K562 (cell line): ENCODE data around the gene ADAM15. TPM values are rescaled to one million over a fixed set of nuclear protein-coding genes. Genes with fewer than 3 reads are reported as not detected.

Experiments used
- HMGN3 ChIP-seq: IDR thresholded peaks from 2 replicates; pipeline ENCODE4 v1.6.1; 2011; ENCODE audit warnings: borderline replicate concordance, low read depth, mild to moderate bottlenecking, mixed read lengths, low read length; ENCODE audit not compliant: insufficient read length; ENCODE audit errors: extremely low read depth
- HNRNPLL ChIP-seq: fragments of 200-400 bp; formaldehyde crosslinking; IDR thresholded peaks from 2 replicates; pipeline ENCODE4 v1.6.1; 2017; ENCODE audit warnings: low read length, low read depth, mild to moderate bottlenecking; ENCODE audit not compliant: poor library complexity, severe bottlenecking
- MTA1 ChIP-seq: fragments of 450-650 bp; IDR thresholded peaks from 2 replicates; pipeline ENCODE4 v1.6.1; 2017; ENCODE audit warnings: borderline replicate concordance
- NONO ChIP-seq, 2 experiments: fragments of 200-400 bp in 1 of 2; fragments of 450-650 bp in 1 of 2; formaldehyde crosslinking in 1 of 2; IDR thresholded peaks; 2 replicates each; pipeline ENCODE4 v1.6.1; 2017; ENCODE audit warnings: low read depth in 2 of 2, mild to moderate bottlenecking in 2 of 2, moderate library complexity in 2 of 2, low read length in 1 of 2
- RBFOX2 ChIP-seq: fragments of 200-400 bp; formaldehyde crosslinking; IDR thresholded peaks from 2 replicates; pipeline ENCODE4 v1.6.1; 2017; ENCODE audit warnings: low read depth, mild to moderate bottlenecking, low read length, moderate library complexity
- SAP30 ChIP-seq: fragments of 200-600 bp; sonication (generic); IDR thresholded peaks from 2 replicates; pipeline ENCODE4 v1.6.1; 2012; ENCODE audit warnings: borderline replicate concordance, low read depth, mild to moderate bottlenecking, moderate library complexity, low read length, control low read depth, inconsistent platforms; ENCODE audit not compliant: insufficient read depth, poor library complexity, severe bottlenecking
- SIN3B ChIP-seq: fragments of 450-650 bp; IDR thresholded peaks from 2 replicates; pipeline ENCODE4 v1.6.1; 2017; ENCODE audit warnings: low read depth, mild to moderate bottlenecking, moderate library complexity
- TEAD1 ChIP-seq, 2 experiments: fragments of 450-650 bp in 1 of 2; sonication (generic) in 1 of 2; formaldehyde crosslinking; IDR thresholded peaks; 2 replicates each; pipeline versions ENCODE4 v1.4.0 to v1.8.0; 2020 to 2022; ENCODE audit warnings: mild to moderate bottlenecking in 2 of 2, missing genetic modification reagents in 1 of 2
- ZFX ChIP-seq: sonication (generic); formaldehyde crosslinking; IDR thresholded peaks from 2 replicates; pipeline ENCODE4 v1.8.0; 2022; ENCODE audit warnings: mild to moderate bottlenecking, missing genetic modification reagents, moderate library complexity
- ZNF253 ChIP-seq: fragments of 250-450 bp; sonication (Bioruptor Pico); conservative IDR thresholded peaks from 2 replicates; pipeline ENCODE4 v1.6.1; 2021; ENCODE audit warnings: mild to moderate bottlenecking
- polyA plus RNA-seq, 8 experiments: library from polyadenylated mRNA; depleted of rRNA in 4 of 8; stranded (reverse) in 5 of 8; unstranded in 3 of 8; fragments of >200 nt; fragmentation: Nextera tagmentation in 2 of 8; fragmentation: Illumina TruSeq in 1 of 8; extraction: Ambion mirVana in 2 of 8; extraction: Trizol in 1 of 8; gene quantifications; 2 replicates each; pipeline versions ENCODE4 v1.2.1 to v1.2.3, GENCODE V29; 2011 to 2014; ENCODE audit warnings: inconsistent platforms in 1 of 8, missing spikeins in 1 of 8
- total RNA-seq, 7 experiments: library from RNA; depleted of rRNA in 6 of 7; stranded (reverse); fragments of >200 nt in 6 of 7; fragmentation: Illumina TruSeq in 2 of 7; extraction: Trizol in 2 of 7; gene quantifications; 2 replicates each; pipeline versions ENCODE4 v1.2.1 to v1.2.3, GENCODE V29; 2011 to 2021; ENCODE audit warnings: low replicate concordance in 1 of 7
- TF ChIP-seq, protein P1 (sequence below), 2 experiments: fragments of 450-650 bp in 1 of 2; sonication (generic) in 1 of 2; formaldehyde crosslinking in 1 of 2; IDR thresholded peaks in 1 of 2; conservative IDR thresholded peaks in 1 of 2; 2 replicates each; pipeline versions ENCODE4 v1.6.1 to v1.8.1; 2016 to 2023; ENCODE audit warnings: mild to moderate bottlenecking in 2 of 2, moderate library complexity in 2 of 2, inconsistent platforms in 1 of 2, missing genetic modification reagents in 1 of 2
- TF ChIP-seq, protein P2 (sequence below): fragments of 200-800 bp; sonication (Bioruptor generic); IDR thresholded peaks from 2 replicates; pipeline ENCODE4 v1.6.1; 2016; ENCODE audit warnings: missing genetic modification characterization, missing compliant biosample characterization

Gene ADAM15
- total and polyA plus RNA-seq, 9 of the 15 experiments (the other 6 are each of a cell fraction or from before 2014, with no cell fraction given), result 0.69 to 72.3 (median 32.8) TPM

DNA sequence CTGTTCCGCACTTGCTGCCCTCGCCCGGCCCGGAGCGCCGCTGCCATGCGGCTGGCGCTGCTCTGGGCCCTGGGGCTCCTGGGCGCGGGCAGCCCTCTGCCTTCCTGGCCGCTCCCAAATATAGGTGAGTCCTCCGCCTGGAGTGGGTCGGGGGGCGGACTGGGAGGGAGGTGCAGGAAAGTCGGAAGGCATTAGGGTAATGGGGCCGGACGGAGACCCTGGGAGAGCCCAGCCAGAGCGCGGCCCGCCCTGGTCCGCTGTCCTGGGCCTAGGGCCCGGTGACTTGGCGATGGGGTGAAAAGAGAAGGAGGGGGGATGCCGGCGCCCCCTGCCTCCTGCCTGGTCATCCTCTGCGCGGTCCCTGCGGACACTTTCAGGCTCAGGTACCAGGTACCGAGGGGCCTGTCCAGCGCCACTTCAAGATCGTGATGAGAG, 243 bp downstream of the ADAM15 start (continued):
- TF ChIP-seq, protein P1, sequence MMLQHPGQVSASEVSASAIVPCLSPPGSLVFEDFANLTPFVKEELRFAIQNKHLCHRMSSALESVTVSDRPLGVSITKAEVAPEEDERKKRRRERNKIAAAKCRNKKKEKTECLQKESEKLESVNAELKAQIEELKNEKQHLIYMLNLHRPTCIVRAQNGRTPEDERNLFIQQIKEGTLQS (IDR thresholded peaks at IDR 0.05), result no peak
- TF ChIP-seq, protein P1 (CRISPR knock-in tag; conservative IDR thresholded peaks at IDR 0.05), result no peak
- TF ChIP-seq SIN3B (0 out of 2 replicates have a peak, but pooled peaks have one; percentile 32), SAP30 (peak; percentile 31), ZFX (CRISPR knock-in tag) (peak; percentile 51), MTA1 (no peak), RBFOX2 (peak; percentile 67), NONO (IDR thresholded peaks at IDR 0.05; ENCODE audit: low read depth in 2 of 2, low read length in 1 of 2) (peak in 1 of 2 experiments; percentile 59; a peak in 1 of 4 replicates), TEAD1 (CRISPR knock-in tag; IDR thresholded peaks at IDR 0.05) (0 out of 4 replicates have a peak, but pooled peaks of 1 of the 2 experiments have one; percentile 49), HNRNPLL (no peak), HMGN3 (peak; percentile 19), ZNF253 (no peak)
- TF ChIP-seq, protein P2, sequence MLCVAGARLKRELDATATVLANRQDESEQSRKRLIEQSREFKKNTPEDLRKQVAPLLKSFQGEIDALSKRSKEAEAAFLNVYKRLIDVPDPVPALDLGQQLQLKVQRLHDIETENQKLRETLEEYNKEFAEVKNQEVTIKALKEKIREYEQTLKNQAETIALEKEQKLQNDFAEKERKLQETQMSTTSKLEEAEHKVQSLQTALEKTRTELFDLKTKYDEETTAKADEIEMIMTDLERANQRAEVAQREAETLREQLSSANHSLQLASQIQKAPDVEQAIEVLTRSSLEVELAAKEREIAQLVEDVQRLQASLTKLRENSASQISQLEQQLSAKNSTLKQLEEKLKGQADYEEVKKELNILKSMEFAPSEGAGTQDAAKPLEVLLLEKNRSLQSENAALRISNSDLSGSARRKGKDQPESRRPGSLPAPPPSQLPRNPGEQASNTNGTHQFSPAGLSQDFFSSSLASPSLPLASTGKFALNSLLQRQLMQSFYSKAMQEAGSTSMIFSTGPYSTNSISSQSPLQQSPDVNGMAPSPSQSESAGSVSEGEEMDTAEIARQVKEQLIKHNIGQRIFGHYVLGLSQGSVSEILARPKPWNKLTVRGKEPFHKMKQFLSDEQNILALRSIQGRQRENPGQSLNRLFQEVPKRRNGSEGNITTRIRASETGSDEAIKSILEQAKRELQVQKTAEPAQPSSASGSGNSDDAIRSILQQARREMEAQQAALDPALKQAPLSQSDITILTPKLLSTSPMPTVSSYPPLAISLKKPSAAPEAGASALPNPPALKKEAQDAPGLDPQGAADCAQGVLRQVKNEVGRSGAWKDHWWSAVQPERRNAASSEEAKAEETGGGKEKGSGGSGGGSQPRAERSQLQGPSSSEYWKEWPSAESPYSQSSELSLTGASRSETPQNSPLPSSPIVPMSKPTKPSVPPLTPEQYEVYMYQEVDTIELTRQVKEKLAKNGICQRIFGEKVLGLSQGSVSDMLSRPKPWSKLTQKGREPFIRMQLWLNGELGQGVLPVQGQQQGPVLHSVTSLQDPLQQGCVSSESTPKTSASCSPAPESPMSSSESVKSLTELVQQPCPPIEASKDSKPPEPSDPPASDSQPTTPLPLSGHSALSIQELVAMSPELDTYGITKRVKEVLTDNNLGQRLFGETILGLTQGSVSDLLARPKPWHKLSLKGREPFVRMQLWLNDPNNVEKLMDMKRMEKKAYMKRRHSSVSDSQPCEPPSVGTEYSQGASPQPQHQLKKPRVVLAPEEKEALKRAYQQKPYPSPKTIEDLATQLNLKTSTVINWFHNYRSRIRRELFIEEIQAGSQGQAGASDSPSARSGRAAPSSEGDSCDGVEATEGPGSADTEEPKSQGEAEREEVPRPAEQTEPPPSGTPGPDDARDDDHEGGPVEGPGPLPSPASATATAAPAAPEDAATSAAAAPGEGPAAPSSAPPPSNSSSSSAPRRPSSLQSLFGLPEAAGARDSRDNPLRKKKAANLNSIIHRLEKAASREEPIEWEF (CRISPR knock-in tag), result no peak
